Activated naive CD4-positive, alpha-beta T cell treated with anti-CD3 and anti-CD28 coated beads, Interleukin-2, amount 50 U/mL, for 24 hours (primary cell): ENCODE results near the gene TJP2.

Experiments
- H3K27ac Mint-ChIP-seq: one replicate; pipeline ENCODE4 v1.8.0; 2021; ENCODE audit warnings: mild to moderate bottlenecking, mixed read lengths
- H3K27me3 Mint-ChIP-seq: one replicate; pipeline ENCODE4 v1.8.0; 2021; ENCODE audit warnings: mixed read lengths
- H3K36me3 Mint-ChIP-seq: one replicate; pipeline ENCODE4 v1.8.0; 2021; ENCODE audit warnings: mixed read lengths
- H3K4me1 Mint-ChIP-seq: one replicate; pipeline ENCODE4 v1.8.0; 2021; ENCODE audit warnings: mixed read lengths
- H3K4me3 Mint-ChIP-seq: one replicate; pipeline ENCODE4 v1.8.0; 2021; ENCODE audit warnings: mild to moderate bottlenecking, mixed read lengths
- H3K9me3 Mint-ChIP-seq: one replicate; pipeline ENCODE4 v1.8.0; 2021; ENCODE audit warnings: mixed read lengths

The TJP2 gene

GRCh38 chr9:69221036-69221435 lies 47.0 kb downstream of the TJP2 start:
- Mint-ChIP-seq H3K4me3 (no peak overlapping the region), H3K4me1 (no peaks in the 10 kb centered on the region), H3K27ac (no peak overlapping the region), H3K36me3 (peaks cover 11% of the 10 kb centered on the region), H3K9me3 (no peaks in the 10 kb centered on the region), H3K27me3 (no peaks in the 10 kb centered on the region)

- Mint-ChIP-seq H3K9me3 (no peaks in the 10 kb centered on the region), H3K36me3 (peaks cover 11% of the 10 kb centered on the region), H3K27me3 (no peaks in the 10 kb centered on the region), H3K4me1 (no peaks in the 10 kb centered on the region), H3K4me3 (no peak overlapping the region), H3K27ac (no peak overlapping the region)
Observed at GRCh38 chr9:69222970-69223369, 48.9 kb downstream of the TJP2 start.

GRCh38 chr9:69223605-69224004 lies 49.5 kb downstream of the TJP2 start:
- H3K4me1 Mint-ChIP-seq = no peaks in the 10 kb centered on the region
- H3K27ac Mint-ChIP-seq = no peak overlapping the region
- no peaks in the 10 kb centered on the region for H3K27me3 Mint-ChIP-seq
- H3K36me3 Mint-ChIP-seq = peaks cover 11% of the 10 kb centered on the region
- no peaks in the 10 kb centered on the region for H3K9me3 Mint-ChIP-seq
- no peak overlapping the region for H3K4me3 Mint-ChIP-seq

GRCh38 chr9:69229367-69229766 lies 55.3 kb downstream of the TJP2 start:
- Mint-ChIP-seq H3K27ac (no peak overlapping the region), H3K4me1 (no peaks in the 10 kb centered on the region), H3K27me3 (no peaks in the 10 kb centered on the region), H3K9me3 (no peaks in the 10 kb centered on the region), H3K4me3 (no peak overlapping the region), H3K36me3 (peaks cover 10% of the 10 kb centered on the region)

- no peaks in the 10 kb centered on the region for H3K27me3 Mint-ChIP-seq
- H3K36me3 Mint-ChIP-seq = peaks cover 5% of the 10 kb centered on the region
- H3K4me1 Mint-ChIP-seq = no peaks in the 10 kb centered on the region
- no peak overlapping the region for H3K27ac Mint-ChIP-seq
- H3K9me3 Mint-ChIP-seq = no peaks in the 10 kb centered on the region
- no peak overlapping the region for H3K4me3 Mint-ChIP-seq
Observed at GRCh38 chr9:69232135-69232534, 58.1 kb downstream of the TJP2 start.

GRCh38 chr9:69234683-69235082 lies 60.6 kb downstream of the TJP2 start:
- Mint-ChIP-seq H3K4me1 (no peaks in the 10 kb centered on the region), H3K36me3 (peaks cover 16% of the 10 kb centered on the region), H3K27ac (no peak overlapping the region)

GRCh38 chr9:69236188-69236587 lies 62.1 kb downstream of the TJP2 start:
- Mint-ChIP-seq H3K27ac (no peak overlapping the region), H3K4me3 (no peak overlapping the region), H3K9me3 (no peaks in the 10 kb centered on the region), H3K4me1 (no peaks in the 10 kb centered on the region), H3K27me3 (no peaks in the 10 kb centered on the region), H3K36me3 (peaks cover 19% of the 10 kb centered on the region)

More at GRCh38 chr9:69234683-69235082, 60.6 kb downstream of the TJP2 start:
- Mint-ChIP-seq H3K4me3 (no peak overlapping the region), H3K9me3 (no peaks in the 10 kb centered on the region), H3K27me3 (no peaks in the 10 kb centered on the region)

- H3K36me3 Mint-ChIP-seq = peaks cover 19% of the 10 kb centered on the region
- no peak overlapping the region for H3K4me3 Mint-ChIP-seq
Observed at GRCh38 chr9:69237702-69238295, 63.7 kb downstream of the TJP2 start.

GRCh38 chr9:69243116-69243515 lies 69.0 kb downstream of the TJP2 start:
- Mint-ChIP-seq H3K4me3 (no peak overlapping the region), H3K27me3 (no peaks in the 10 kb centered on the region), H3K36me3 (peaks cover 18% of the 10 kb centered on the region), H3K9me3 (no peaks in the 10 kb centered on the region), H3K27ac (no peak overlapping the region), H3K4me1 (no peaks in the 10 kb centered on the region)

More at GRCh38 chr9:69237702-69238295, 63.7 kb downstream of the TJP2 start:
- H3K4me1 Mint-ChIP-seq = no peaks in the 10 kb centered on the region
- H3K27me3 Mint-ChIP-seq = no peaks in the 10 kb centered on the region
- no peaks in the 10 kb centered on the region for H3K9me3 Mint-ChIP-seq
- no peak overlapping the region for H3K27ac Mint-ChIP-seq

GRCh38 chr9:69246629-69247028 lies 72.6 kb downstream of the TJP2 start:
- Mint-ChIP-seq H3K36me3 (peaks cover 14% of the 10 kb centered on the region), H3K4me1 (no peaks in the 10 kb centered on the region), H3K4me3 (no peak overlapping the region), H3K27me3 (no peaks in the 10 kb centered on the region), H3K27ac (no peak overlapping the region), H3K9me3 (no peaks in the 10 kb centered on the region)

GRCh38 chr9:69248005-69248404 lies 73.9 kb downstream of the TJP2 start:
- H3K4me1 Mint-ChIP-seq = no peaks in the 10 kb centered on the region
- no peak overlapping the region for H3K4me3 Mint-ChIP-seq
- no peaks in the 10 kb centered on the region for H3K9me3 Mint-ChIP-seq
- no peak overlapping the region for H3K27ac Mint-ChIP-seq
- peaks cover 14% of the 10 kb centered on the region for H3K36me3 Mint-ChIP-seq
- no peaks in the 10 kb centered on the region for H3K27me3 Mint-ChIP-seq

- Mint-ChIP-seq H3K4me1 (no peaks in the 10 kb centered on the region), H3K36me3 (peaks cover 14% of the 10 kb centered on the region)
Observed at GRCh38 chr9:69249337-69249736, 75.3 kb downstream of the TJP2 start.

GRCh38 chr9:69250681-69251080 lies 76.6 kb downstream of the TJP2 start:
- no peaks in the 10 kb centered on the region for H3K9me3 Mint-ChIP-seq
- peaks cover 14% of the 10 kb centered on the region for H3K36me3 Mint-ChIP-seq
- H3K4me3 Mint-ChIP-seq = no peak overlapping the region
- no peaks in the 10 kb centered on the region for H3K27me3 Mint-ChIP-seq
- no peaks in the 10 kb centered on the region for H3K4me1 Mint-ChIP-seq
- no peak overlapping the region for H3K27ac Mint-ChIP-seq

More at GRCh38 chr9:69249337-69249736, 75.3 kb downstream of the TJP2 start:
- no peak overlapping the region for H3K4me3 Mint-ChIP-seq
- no peak overlapping the region for H3K27ac Mint-ChIP-seq
- no peaks in the 10 kb centered on the region for H3K9me3 Mint-ChIP-seq
- no peaks in the 10 kb centered on the region for H3K27me3 Mint-ChIP-seq

GRCh38 chr9:69252436-69252835 lies 78.4 kb downstream of the TJP2 start:
- Mint-ChIP-seq H3K9me3 (no peaks in the 10 kb centered on the region), H3K4me3 (no peak overlapping the region), H3K27ac (no peak overlapping the region), H3K36me3 (peaks cover 5% of the 10 kb centered on the region), H3K4me1 (no peaks in the 10 kb centered on the region), H3K27me3 (no peaks in the 10 kb centered on the region)

GRCh38 chr9:69253057-69253456 lies 79.0 kb downstream of the TJP2 start:
- H3K4me3 Mint-ChIP-seq = no peak overlapping the region
- H3K27ac Mint-ChIP-seq = no peak overlapping the region
- H3K36me3 Mint-ChIP-seq = peaks cover 5% of the 10 kb centered on the region
- H3K9me3 Mint-ChIP-seq = no peaks in the 10 kb centered on the region
- no peaks in the 10 kb centered on the region for H3K4me1 Mint-ChIP-seq
- H3K27me3 Mint-ChIP-seq = no peaks in the 10 kb centered on the region

- H3K4me1 Mint-ChIP-seq = no peaks in the 10 kb centered on the region
- H3K36me3 Mint-ChIP-seq = no peaks in the 10 kb centered on the region
- no peaks in the 10 kb centered on the region for H3K9me3 Mint-ChIP-seq
- H3K27me3 Mint-ChIP-seq = no peaks in the 10 kb centered on the region
- H3K4me3 Mint-ChIP-seq = no peak overlapping the region
- no peak overlapping the region for H3K27ac Mint-ChIP-seq
Observed at GRCh38 chr9:69254223-69254622, 80.1 kb downstream of the TJP2 start.

GRCh38 chr9:69255591-69255990 lies 81.5 kb downstream of the TJP2 start:
- no peak overlapping the region for H3K4me3 Mint-ChIP-seq
- H3K36me3 Mint-ChIP-seq = no peaks in the 10 kb centered on the region
- H3K9me3 Mint-ChIP-seq = no peaks in the 10 kb centered on the region
- H3K4me1 Mint-ChIP-seq = no peaks in the 10 kb centered on the region
- no peak overlapping the region for H3K27ac Mint-ChIP-seq
- no peaks in the 10 kb centered on the region for H3K27me3 Mint-ChIP-seq
